NCI-H1436 (cell line): ENCODE data around the gene SPOCK3.
A peak's percentile ranks its signal among the peaks of the same experiment; 100 is the strongest.
"Not testable (repeated sequence)": the region's sequence is repeated elsewhere in the genome, so short reads cannot be mapped to it uniquely, and the experiment has no call there.

Experiments
- DNase-seq: peaks from one replicate; lab custom pipeline; 2025; lab: John Stamatoyannopoulos, UW

Gene SPOCK3

DNA sequence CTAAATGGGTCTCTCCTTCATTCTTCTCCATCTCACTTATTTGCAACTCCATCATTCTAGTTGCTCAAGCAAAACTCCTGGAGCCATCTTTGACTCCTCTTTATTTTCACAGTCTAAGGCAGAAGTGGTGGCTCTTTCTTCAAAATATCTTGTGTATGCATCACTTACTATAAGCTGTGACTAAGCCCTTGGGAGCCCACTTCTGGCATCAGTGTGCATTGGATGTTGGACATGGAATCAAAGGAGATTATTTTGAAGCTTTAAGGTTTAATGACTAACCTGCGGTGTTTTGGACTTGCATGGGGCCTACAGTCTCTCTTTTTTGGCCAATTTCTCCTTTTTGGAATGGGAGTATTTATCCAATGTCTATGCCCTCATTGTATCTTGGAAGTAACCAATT lies 276.8 kb downstream of the SPOCK3 start:
- DNase-seq, result no peak

DNA sequence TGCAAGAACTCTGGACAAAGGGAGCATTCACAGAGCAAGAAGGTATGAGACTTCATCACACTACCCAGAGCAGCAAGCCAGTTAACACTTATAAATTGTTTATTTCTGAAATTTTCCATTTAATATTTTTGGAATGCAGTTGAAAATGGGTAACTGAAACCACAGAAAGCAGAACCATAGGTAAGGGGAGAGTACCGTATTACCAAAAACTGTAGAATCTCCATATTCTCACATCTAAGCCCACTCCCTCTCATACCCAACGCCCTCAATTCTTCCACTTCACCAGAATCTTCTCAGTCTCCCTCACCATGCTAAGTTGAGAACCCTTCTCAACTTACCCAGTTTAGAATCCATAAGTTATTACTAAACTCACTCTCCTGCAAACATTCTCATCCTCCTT lies 277.8 kb downstream of the SPOCK3 start:
- no peak for DNase-seq

DNA sequence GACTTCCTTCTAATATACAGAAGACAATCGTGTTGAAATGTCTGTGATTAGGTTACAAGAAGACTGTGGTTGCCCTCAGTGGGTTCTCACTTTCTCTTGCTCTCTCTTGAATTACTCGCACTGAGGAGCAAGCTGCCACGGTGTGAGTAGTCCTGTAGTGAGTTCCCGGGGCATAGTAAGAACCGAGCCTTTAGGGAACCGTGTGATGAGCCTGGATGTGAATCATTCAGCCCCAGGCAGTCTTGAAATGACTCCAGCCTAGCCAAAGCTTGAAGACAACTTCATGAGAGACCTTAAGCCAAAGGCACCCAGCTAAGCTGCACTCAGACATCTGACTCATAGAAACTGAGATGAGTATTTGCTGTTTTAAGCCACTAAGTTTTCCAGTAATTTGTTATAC lies 292.7 kb downstream of the SPOCK3 start:
- DNase-seq, result no peak

DNA sequence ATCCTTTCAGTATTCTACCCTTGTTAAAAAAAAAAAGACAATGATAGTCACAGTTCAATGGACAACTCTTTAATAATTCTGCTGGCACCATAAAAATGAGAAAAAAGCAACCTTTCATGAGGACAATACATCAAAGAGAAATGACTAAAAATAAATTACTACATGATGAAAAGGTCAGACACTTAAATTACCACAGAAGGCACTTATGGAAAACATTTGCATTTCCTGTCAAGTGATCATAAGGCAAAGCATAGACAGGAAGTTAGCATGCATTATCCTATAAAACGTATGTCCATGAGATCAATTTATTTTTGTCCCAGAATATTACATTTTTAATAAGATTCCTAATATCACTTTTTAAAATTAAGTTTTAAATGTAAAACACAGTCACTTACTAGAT lies 303.8 kb downstream of the SPOCK3 start:
- DNase-seq, result no peak

DNA sequence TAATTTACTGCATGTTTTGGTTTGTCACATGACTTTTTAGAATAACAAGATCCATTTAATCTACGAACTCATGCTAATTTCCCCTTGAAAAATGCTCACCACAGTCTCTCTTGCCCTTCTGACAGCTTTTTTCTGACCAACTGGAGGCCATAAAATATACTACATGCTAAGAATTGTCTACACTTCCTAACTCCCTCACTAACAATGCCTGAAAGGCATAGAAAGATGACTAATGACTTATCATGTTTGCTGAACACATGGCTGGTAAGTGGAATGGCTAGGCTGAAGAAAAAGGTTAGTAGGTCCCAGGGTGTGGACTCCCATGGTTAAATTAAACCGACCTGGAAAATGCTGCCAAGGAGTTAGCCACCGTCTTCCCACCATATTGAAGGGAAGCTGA lies 309.9 kb downstream of the SPOCK3 start:
- DNase-seq, result no peak

DNA sequence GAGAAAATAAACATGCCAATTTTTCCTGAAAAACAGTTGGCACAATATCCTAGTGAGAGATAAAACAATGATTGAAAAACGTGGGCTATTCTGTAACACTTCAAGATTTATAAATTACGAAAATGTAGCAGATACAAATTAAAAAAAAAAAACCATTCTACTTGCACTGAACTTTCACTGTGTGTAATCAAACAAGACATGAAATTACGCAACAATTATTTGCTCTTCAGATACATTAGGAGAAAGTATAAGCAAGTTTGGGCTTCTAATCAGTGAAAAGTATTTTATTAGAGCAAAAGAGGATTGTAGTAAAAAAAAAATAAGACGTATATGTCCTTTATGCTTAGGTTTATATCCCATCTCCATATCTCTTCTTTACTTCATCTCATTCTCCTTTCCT lies 320.4 kb downstream of the SPOCK3 start:
- DNase-seq, result no peak

DNA sequence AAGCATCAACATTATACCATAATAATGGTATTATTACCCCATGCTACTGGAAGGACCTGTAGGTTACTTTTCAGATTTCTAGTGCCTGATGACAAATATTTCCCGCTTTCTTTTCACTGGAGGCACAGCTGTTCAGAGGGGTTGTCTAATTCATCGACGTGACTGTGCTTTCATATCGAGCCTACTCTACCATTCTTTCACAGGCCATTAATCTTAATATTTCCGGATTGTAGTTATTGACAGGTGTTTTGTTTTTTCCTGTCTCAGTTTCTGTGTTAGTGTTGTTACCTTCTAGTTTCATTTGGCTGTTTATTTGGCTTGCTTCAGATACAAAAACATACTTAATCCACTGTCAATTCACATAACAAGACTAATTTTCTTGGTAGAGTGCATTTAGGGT lies 330.9 kb downstream of the SPOCK3 start:
- DNase-seq, result no peak

DNA sequence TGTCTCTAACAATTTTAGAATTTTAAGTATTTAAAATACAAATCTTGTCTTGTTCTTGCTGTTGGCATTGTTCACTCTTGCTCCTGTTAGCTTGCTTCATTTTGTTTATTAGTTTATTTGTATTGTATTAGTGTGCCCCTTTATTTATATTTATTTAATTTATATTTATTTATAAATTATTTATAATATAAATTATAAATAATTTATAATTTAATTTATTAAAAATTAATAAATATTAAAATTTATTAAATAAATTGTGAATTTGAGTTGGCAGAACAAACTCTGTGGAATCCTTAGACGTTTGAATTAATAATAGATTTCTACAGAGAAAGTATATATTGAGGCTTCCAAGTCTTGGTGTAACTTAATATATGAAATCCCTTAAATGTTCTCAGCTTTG lies 331.4 kb downstream of the SPOCK3 start:
- DNase-seq, result no peak

DNA sequence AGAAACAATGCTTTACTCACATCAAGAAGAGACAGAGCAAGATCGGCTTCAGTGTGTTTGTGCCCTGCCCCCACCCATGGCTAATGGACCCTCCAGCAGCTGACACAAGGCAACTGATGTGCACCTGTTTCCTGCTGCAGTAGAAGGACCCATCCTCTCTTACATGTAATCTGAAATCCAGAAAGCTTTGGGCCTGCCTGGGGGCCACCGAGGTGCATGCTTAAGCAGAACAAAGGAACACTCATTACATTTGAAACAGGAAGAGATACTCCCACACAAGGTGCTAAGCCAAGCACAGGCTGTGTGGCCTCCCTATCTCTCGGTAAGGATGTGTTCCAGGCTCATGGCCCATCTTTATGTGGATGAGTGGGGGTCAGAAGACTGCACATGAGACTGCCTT lies 338.0 kb downstream of the SPOCK3 start:
- peak; percentile 53 for DNase-seq

DNA sequence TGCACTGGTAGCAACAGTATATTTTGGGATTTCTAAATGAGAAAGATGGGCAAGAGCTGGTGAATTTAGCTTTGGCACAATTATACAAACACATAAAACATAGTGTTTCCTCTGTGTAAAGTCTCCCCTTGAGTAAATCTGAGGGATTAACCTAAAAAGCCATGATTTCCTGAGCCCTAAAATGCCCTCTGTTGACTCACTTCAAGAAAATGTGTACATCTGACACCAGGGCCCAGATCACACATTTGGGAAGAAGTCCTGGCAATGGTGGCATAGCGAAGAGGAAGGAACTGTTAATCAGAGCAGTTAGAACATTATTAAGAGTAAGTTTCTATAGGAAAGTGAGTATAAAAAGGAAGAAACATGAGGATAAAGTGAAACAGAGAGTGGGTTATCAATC lies 338.5 kb downstream of the SPOCK3 start:
- no peak for DNase-seq

DNA sequence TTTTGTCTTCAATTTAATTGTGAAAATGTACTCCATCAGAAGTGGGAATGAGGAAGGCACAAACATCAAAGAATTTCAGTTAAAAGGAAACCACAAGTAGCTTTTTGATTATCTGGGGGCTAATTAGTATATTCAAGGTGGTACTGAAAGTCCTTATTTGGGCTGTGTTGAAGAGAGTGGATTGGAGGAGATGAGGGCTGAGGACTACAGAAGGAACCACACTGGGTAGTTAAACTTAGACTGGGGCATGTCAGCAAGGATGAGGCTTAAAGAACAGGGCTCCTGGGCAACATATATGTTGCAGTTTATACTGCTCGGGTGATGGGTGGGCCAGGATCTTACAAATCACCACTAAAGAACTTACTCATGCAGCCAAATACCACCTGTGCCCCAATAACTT lies 346.8 kb downstream of the SPOCK3 start:
- DNase-seq, result no peak

DNA sequence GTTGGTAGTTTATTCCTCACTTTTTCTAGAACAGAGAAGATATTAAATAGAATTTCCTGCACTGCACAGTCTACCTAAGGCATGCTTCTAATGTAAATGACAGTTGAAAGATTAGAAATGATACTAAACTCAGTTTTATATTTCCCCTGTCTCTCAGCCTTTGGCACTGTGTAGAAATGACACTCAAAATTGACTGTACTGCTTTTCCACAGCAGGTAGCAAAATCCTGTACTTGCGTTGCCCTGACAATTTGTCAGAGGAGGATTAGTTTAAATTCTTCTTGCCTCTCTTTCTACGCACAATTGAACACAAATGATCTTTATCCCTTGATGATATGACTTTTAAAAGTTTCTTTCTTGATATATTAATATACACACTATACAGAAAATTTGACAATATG lies 347.6 kb downstream of the SPOCK3 start:
- DNase-seq, result no peak

DNA sequence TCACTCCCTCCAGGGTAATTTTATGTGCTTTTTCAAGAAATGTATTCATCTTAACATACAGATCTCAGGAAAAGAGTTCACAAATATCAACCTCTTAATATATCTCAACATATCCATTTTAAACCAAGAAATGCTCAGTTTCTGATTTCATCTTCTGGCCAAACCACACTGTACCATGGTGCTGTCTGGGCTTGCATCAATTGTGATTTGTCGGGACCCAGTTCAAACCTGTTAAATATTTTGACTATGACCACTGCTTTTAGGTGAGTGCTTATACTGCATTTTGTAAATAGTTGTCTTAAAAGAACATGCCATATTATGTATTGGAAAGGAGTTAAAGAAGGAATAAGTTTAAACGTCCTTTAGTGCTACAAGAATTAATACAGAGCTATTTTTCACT lies 352.1 kb downstream of the SPOCK3 start:
- no peak for DNase-seq

DNA sequence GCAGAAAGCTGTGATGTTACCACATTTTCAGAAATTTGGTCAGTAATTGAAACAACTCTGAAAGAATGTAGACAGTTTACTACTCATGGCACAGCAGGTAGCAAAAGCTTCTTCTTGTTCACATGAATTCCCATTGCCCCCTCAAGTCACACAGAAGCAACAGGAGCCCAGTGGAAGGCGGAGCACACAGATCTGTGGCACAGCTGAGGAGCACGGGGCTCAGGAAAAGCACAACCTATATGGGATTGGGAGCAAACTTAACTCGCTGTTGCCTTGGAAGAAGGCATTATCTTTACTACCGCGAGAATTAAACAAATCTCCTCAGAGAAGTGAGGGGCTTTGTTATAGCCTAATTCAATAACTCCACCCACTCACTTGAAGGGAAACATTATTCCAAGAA lies 358.5 kb downstream of the SPOCK3 start:
- DNase-seq, result no peak

DNA sequence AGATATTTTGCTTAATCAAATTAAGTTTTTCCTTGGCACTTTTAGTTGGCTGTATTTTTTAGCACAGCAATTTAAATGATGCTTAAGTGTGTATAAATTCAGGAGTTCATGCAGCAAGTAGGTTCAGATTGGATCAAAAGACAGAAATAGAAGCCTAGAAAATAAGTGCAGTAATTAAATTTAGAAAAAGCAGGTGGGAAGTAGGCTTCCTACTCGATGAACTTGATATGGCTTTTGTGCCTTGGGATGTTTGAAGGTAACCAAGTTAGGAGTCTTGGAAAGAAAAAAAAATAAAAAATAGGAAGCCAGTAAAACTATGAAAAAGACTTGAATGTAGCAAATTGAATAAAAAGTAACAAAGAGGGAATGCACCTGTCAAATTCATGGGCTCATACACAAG lies 372.3 kb downstream of the SPOCK3 start:
- no peak for DNase-seq

DNA sequence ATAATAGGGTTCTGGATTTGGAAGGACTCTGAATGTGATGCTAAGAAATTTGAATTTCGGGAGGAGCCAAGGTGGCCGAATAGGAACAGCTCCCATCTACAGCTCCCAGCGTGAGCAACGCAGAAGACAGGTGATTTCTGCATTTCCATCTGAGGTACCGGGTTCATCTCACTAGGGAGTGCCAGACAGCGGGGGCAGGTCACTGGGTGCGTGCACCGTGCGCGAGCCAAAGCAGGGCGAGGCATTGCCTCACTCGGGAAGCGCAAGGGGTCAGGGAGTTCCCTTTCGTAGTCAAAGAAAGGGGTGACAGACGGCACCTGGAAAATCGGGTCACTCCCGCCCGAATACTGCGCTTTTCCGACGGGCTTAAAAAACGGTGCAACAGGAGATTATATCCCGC lies 383.9 kb downstream of the SPOCK3 start:
- not testable (repeated sequence) for DNase-seq

DNA sequence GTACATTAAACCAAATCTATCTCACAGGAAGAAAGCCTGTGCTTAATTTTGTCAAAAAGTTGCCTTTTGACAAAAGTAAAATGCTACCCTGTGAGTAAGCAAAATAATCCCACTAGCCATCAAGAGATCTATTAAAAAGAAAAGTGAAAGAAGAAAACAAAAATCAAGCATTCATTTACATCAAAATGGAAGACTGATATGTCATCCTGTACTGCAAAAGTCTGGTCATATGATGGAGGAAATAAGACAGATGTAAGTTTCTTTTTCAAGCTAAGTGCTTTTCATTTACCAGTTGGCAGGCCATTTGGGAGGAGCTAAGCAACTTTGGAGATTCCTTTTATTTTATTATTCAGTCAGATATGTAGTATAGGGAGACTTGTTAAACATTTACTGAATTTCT lies 387.4 kb downstream of the SPOCK3 start:
- no peak for DNase-seq

DNA sequence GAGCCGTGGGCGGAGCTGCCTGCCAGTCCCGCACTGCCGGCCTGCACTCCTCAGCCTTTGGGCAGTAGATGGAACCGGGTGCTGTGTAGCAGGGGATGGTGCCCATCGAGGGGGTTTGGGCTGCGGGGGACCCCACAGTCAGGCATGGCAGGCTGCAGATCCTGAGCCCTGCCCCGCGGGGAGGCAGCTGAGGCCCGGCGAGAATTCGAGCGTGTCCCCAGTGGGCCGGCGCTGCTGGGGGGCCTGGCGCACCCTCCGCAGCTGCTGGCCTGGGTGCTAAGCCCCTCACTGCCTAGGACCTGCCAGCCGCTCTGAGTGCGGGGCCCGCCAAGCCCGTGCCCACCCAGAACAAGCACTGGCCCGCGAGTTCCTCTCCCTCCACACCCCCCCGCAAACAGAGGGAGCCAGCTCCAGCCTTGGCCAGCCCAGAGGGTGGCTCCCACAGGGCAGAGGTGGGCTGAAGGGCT lies 391.5 kb downstream of the SPOCK3 start:
- DNase-seq, result no peak

DNA sequence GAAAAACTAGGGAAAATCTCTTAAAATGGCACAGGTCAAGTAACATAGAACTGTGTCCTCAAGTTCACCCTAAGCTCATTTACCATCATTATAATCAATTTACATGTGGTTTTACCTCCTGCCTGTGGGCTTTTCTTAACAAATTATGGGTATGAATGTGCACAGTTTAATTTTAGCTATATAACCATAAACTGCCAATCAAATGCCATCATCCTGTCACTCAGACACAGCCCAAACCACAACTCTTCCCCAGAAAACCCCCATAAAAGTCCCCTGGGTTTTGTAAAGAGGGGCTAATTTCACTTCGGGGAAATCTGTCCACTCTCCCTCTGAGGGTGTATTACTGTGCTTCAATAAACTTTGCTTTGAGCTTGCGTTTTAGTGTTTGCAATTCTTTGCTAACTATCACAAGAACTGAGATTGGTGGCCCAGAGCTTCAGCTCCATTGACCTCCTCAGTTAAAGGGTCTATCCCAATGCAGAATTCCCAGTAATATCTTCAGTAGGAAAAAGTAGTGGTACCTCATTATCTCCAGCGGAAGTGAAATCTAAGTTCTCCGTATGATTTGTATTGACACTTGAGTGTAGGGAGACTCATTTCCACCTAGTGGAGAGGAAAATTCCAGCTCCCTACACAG lies 394.6 kb downstream of the SPOCK3 start:
- DNase-seq, result no peak

DNA sequence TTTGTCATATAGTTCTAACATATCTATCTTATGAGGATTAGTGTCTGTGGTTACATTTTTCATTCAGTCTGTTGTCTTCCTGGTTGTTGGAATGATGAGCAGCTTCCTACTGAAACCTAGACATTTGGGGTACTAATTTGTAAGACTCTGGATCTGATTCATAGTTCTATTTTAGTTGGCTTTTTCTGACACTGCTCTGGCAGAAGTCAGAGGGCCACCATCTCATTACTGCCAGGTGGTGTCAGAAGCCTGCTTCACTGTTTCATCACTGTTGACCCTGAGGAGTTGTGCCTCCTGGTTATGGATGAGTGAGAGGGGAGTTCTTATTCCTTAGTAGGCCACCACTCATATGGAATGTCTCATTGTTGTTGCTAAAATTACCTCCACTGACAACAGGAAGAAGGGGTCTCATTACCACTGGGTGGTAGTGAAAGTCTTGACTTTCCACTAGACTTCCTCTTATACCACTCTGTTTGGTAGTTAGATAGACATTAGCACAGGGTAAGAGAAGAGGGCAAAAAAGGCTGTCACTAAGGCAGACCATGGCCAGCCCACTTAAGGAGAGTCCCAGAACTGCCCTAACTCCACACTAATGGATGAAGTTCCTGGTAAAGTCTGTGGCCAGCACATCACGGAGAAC lies 395.2 kb downstream of the SPOCK3 start:
- no peak for DNase-seq

DNA sequence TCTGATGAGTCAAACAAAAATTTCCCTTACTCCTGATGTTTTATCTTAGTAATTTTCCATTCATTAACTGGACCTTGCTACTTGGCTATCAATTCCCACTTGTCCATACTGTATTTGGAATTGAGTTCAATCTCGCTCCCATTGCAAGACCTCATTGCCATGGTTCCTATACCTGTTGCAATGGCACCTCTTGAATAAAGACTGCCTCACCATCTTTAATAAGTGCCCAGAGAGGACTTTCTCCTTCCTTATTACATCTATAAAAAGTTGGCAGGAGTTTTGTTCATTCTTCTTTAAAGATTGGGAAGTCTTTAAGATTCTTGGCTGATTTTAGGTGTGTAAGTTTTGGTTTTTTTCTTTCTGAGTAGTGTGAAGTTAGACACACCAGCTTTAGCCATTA lies 397.4 kb downstream of the SPOCK3 start:
- no peak for DNase-seq

DNA sequence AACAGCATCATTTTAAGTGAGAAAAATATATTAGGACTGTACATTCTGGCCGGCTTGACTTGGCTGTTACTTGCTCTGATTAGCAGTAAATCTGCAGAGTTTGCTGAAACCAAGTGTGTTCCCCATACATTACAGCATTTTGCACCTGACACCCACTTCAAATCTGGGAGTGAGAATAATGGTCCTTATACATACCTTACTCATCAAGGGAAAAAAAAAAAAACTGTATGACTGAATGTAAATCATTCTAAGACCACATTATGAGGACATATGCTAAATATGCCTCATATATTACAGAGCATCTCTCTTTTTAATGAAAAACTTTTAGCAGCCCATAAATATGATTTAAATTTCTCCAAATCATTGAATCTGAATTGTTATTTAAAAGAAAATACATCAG lies 406.7 kb downstream of the SPOCK3 start:
- no peak for DNase-seq

DNA sequence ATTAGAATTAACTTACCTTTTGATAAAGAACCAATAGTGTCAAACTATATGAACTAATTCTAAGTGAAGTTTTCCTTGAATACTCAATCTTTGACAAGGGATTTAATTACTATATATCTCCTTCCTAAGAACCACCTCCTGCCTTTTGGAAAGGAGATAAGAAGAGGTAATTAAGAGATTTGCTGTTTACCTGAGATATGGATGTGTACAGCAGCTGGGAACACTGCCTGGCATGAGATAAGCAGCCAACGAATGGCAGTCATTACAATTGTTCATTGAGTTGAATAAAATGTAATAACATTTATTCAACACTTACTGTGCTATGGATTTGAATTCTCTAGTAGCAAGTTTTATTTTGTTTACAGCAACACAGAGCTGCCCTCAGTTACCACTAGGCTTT lies 407.1 kb downstream of the SPOCK3 start:
- no peak for DNase-seq

DNA sequence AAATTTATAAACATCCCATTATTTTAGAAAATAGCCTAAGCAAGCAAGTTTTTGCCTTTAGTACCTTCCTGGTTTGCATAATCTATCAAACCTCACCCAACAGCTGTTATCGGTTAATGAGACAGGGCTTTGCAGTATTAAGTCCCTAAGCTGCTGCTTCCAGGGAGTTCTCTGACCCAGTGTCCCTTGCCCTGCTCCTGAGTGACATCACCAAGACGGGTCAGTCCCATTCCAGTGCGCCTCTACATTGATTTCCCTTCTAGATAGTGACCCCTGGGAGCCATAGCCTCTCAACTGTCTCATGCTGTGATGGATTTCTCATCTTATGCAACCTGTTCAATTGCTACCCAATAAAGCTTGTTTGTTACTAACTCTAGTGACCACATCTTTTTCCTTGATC lies 410.4 kb downstream of the SPOCK3 start:
- DNase-seq, result no peak
